Mesenchymal stem cell (in vitro differentiated cells and primary cell): Measurements from ENCODE around the gene DEK.

ENCODE experiments used
- DNase-seq: peaks from one replicate; pipeline ENCODE4 v3.0.0-alpha.2; 2013
- H2AFZ ChIP-seq: one replicate; pipeline ENCODE4 v1.6.1; 2013; ENCODE audit warnings: low read depth, mild to moderate bottlenecking, control low read depth, inconsistent platforms, low read length, moderate library complexity
- H2AK5ac ChIP-seq: 2 replicates; pipeline ENCODE4 v1.6.1; 2013; ENCODE audit warnings: low read length, moderate library complexity, mild to moderate bottlenecking, inconsistent platforms; ENCODE audit not compliant: severe bottlenecking
- H2BK120ac ChIP-seq: one replicate; pipeline ENCODE4 v1.6.1; 2013; ENCODE audit warnings: low read depth, mild to moderate bottlenecking, inconsistent platforms, low read length, moderate library complexity
- H2BK12ac ChIP-seq, 2 experiments: one replicate each; pipeline ENCODE4 v1.6.1; 2013; ENCODE audit warnings: inconsistent platforms in 2 of 2, low read length in 2 of 2, mild to moderate bottlenecking in 2 of 2, moderate library complexity in 2 of 2, control low read depth in 1 of 2
- H2BK15ac ChIP-seq: one replicate; pipeline ENCODE4 v1.6.1; 2013; ENCODE audit warnings: mild to moderate bottlenecking, low read depth, inconsistent platforms; ENCODE audit not compliant: poor library complexity, severe bottlenecking
- H2BK5ac ChIP-seq: 2 replicates; pipeline ENCODE4 v1.6.1; 2013; ENCODE audit warnings: low read depth, mild to moderate bottlenecking, low read length, control low read depth, inconsistent platforms; ENCODE audit not compliant: poor library complexity, severe bottlenecking
- H3K14ac ChIP-seq, 2 experiments: one replicate each; pipeline ENCODE4 v1.6.1; 2013; ENCODE audit warnings: inconsistent platforms in 2 of 2, low read length in 2 of 2, control low read depth in 1 of 2, mild to moderate bottlenecking in 1 of 2, moderate library complexity in 1 of 2
- H3K18ac ChIP-seq, 2 experiments: one replicate each; pipeline ENCODE4 v1.6.1; 2013; ENCODE audit warnings: inconsistent platforms in 2 of 2, low read length in 2 of 2, control low read depth in 1 of 2, low read depth in 1 of 2, mild to moderate bottlenecking in 1 of 2
- H3K23ac ChIP-seq, 2 experiments: one replicate each; pipeline ENCODE4 v1.6.1; 2013; ENCODE audit warnings: inconsistent platforms in 2 of 2, low read length in 2 of 2, mild to moderate bottlenecking in 2 of 2, moderate library complexity in 2 of 2, control low read depth in 1 of 2
- H3K27ac ChIP-seq: 2 replicates; pipeline ENCODE4 v1.5.1; 2013; ENCODE audit warnings: mild to moderate bottlenecking, moderate library complexity, low read length, control low read depth, inconsistent platforms; ENCODE audit not compliant: poor library complexity, severe bottlenecking
- H3K27me3 ChIP-seq, 2 experiments: 2 replicates each; pipeline versions ENCODE4 v1.6.1 to v1.7.0; 2013; ENCODE audit warnings: low read length in 2 of 2, mild to moderate bottlenecking in 2 of 2, moderate library complexity in 2 of 2, control low read depth in 1 of 2, inconsistent platforms in 1 of 2; ENCODE audit not compliant: control insufficient read depth in 1 of 2, insufficient read depth in 1 of 2
- H3K36me3 ChIP-seq, 2 experiments: 2 replicates each; pipeline versions ENCODE4 v1.6.1 to v1.7.0; 2013; ENCODE audit warnings: low read length in 2 of 2, control low read depth in 1 of 2, inconsistent platforms in 1 of 2, low read depth in 1 of 2, mild to moderate bottlenecking in 1 of 2; ENCODE audit not compliant: insufficient read depth in 2 of 2, control insufficient read depth in 1 of 2
- H3K4ac ChIP-seq, 2 experiments: one replicate each; pipeline ENCODE4 v1.6.1; 2013; ENCODE audit warnings: inconsistent platforms in 2 of 2, low read length in 2 of 2, mild to moderate bottlenecking in 2 of 2, moderate library complexity in 2 of 2, control low read depth in 1 of 2, low read depth in 1 of 2
- H3K4me1 ChIP-seq: 2 replicates; pipeline ENCODE4 v1.6.1; 2013; ENCODE audit warnings: low read depth, low read length, control low read depth; ENCODE audit not compliant: control insufficient read depth, insufficient read depth
- H3K4me2 ChIP-seq: 2 replicates; pipeline ENCODE4 v1.6.1; 2013; ENCODE audit warnings: low read length, mild to moderate bottlenecking, inconsistent platforms; ENCODE audit not compliant: poor library complexity, severe bottlenecking
- H3K4me3 ChIP-seq, 2 experiments: 2 replicates each; pipeline versions ENCODE4 v1.5.1 to v1.7.0; 2013; ENCODE audit warnings: low read length in 2 of 2, mild to moderate bottlenecking in 2 of 2, control low read depth in 1 of 2, low read depth in 1 of 2; ENCODE audit not compliant: insufficient read depth in 1 of 2
- H3K79me1 ChIP-seq: replicated peaks from 2 replicates; pipeline ENCODE4 v1.6.1; 2013; ENCODE audit warnings: mild to moderate bottlenecking, control low read depth, low read length, inconsistent platforms; ENCODE audit not compliant: poor library complexity, severe bottlenecking
- H3K9ac ChIP-seq: 2 replicates; pipeline ENCODE4 v1.7.0; 2013; ENCODE audit warnings: mild to moderate bottlenecking, low read length, moderate library complexity
- H3K9me3 ChIP-seq: 2 replicates; pipeline ENCODE4 v1.7.0; 2013; ENCODE audit warnings: mild to moderate bottlenecking, low read length; ENCODE audit not compliant: control insufficient read depth
- H4K8ac ChIP-seq: one replicate; pipeline ENCODE4 v1.6.1; 2013; ENCODE audit warnings: inconsistent platforms, mild to moderate bottlenecking, low read length, moderate library complexity
- H4K91ac ChIP-seq: one replicate; pipeline ENCODE4 v1.6.1; 2013; ENCODE audit warnings: mild to moderate bottlenecking, low read length, inconsistent platforms
- WGBS: methylation state at CpG from one replicate; pipeline ENCODE4 v1.1.7; 2013; ENCODE audit warnings: mixed read lengths; 5-methylcytosine and 5-hydroxymethylcytosine counted together

DEK gene

DNA sequence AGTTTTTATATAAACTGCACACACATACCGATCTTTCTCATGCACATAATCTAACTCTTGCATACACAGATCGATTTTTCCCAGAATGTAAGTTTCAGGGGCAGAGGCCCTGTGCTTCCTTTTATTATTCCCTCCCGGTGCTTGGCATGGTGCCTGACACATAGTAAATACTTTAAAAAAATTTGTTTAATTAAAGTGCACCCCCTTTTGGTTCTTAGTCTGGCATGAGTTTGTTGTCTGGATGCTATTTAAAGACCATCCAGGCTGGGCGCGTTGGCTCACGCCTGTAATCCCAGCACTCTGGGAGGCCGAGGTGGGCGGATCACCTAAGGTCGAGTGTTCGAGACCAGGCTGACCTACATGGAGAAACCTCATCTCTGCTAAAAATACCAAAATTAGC, 5.4 kb upstream of the DEK start:
- Histone ChIP-seq H4K91ac (no peak overlapping the region), H3K36me3 (no peaks in the 10 kb centered on the region), H3K14ac (no peak overlapping the region), H3K4me2 (no peak overlapping the region), H3K27me3 (no peaks in the 10 kb centered on the region), H3K79me1 (no peaks in the 10 kb centered on the region), H3K9me3 (no peaks in the 10 kb centered on the region), H2AK5ac (no peak overlapping the region), H3K4ac (no peak overlapping the region), H2BK15ac (no peak overlapping the region), H2BK5ac (no peak overlapping the region), H3K23ac (no peak overlapping the region), H3K9ac (no peak overlapping the region), H4K8ac (no peak overlapping the region), H3K4me3 (no peak overlapping the region), H3K4me1 (no peaks in the 10 kb centered on the region), H2AFZ (no peak overlapping the region), H3K27ac (no peak overlapping the region), H2BK120ac (no peak overlapping the region), H2BK12ac (no peak overlapping the region), H3K18ac (no peak overlapping the region)
- no peak for DNase-seq
- 96% methylated on average over 8 of the region's 10 CpGs for WGBS

- H3K4me3 ChIP-seq = no peak overlapping the region
Observed at GRCh38 chr6:18269253-18269652, 4.9 kb upstream of the DEK start.

DNA sequence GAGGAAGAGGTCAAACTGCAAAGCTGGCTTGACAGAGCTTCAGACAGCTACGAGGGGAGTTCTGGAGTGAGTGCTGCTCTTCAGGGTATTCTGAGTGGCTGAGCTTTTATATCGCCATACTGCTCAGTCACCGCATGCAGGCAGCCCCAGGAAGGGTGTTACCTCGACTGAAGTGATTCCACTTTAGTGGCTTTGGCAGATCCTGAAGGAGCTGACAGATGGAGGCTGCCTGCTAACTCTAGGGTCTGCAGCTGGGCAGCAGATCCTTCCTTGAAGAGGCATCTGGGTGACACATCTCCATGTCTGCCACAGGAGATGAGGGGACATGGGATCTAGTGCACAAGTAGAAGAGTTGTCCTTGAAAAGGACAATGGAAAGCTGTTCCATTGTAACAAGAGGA, 3.7 kb upstream of the DEK start:
- H3K4me2 ChIP-seq = no peak overlapping the region
- H2BK120ac ChIP-seq = no peak overlapping the region
- H3K36me3 ChIP-seq = no peaks in the 10 kb centered on the region
- no peak overlapping the region for H2AK5ac ChIP-seq
- H3K4me1 ChIP-seq = no peaks in the 10 kb centered on the region
- H3K79me1 ChIP-seq = no peaks in the 10 kb centered on the region
- no peak overlapping the region for H2BK5ac ChIP-seq
- no peak overlapping the region for H3K4me3 ChIP-seq
- no peak overlapping the region for H2BK12ac ChIP-seq
- peak overlapping the region in 1 of 2 experiments; percentile 17 for H3K23ac ChIP-seq
- H2AFZ ChIP-seq = no peak overlapping the region
- H3K4ac ChIP-seq = no peak overlapping the region
- H3K14ac ChIP-seq = no peak overlapping the region
- no peak overlapping the region for H3K9ac ChIP-seq
- WGBS = 79% methylated on average over 4 of the region's 4 CpGs
- no peak for DNase-seq
- H3K27ac ChIP-seq = no peak overlapping the region
- H4K91ac ChIP-seq = no peak overlapping the region
- H2BK15ac ChIP-seq = no peak overlapping the region
- H3K18ac ChIP-seq = no peak overlapping the region
- no peak overlapping the region for H4K8ac ChIP-seq
- no peaks in the 10 kb centered on the region for H3K27me3 ChIP-seq
- H3K9me3 ChIP-seq = no peaks in the 10 kb centered on the region

More at GRCh38 chr6:18269253-18269652, 4.9 kb upstream of the DEK start:
- no peak overlapping the region for H3K18ac ChIP-seq
- no peak overlapping the region for H3K23ac ChIP-seq
- no peak overlapping the region for H3K27ac ChIP-seq
- H3K9ac ChIP-seq = no peak overlapping the region
- H4K8ac ChIP-seq = no peak overlapping the region
- no peaks in the 10 kb centered on the region for H3K4me1 ChIP-seq
- no peak overlapping the region for H4K91ac ChIP-seq
- H2BK15ac ChIP-seq = no peak overlapping the region
- H2BK120ac ChIP-seq = no peak overlapping the region
- H2AFZ ChIP-seq = no peak overlapping the region
- H3K4me2 ChIP-seq = no peak overlapping the region
- no peak overlapping the region for H3K14ac ChIP-seq
- no peaks in the 10 kb centered on the region for H3K36me3 ChIP-seq
- H3K27me3 ChIP-seq = no peaks in the 10 kb centered on the region
- H3K9me3 ChIP-seq = no peaks in the 10 kb centered on the region
- H3K4ac ChIP-seq = no peak overlapping the region
- H3K79me1 ChIP-seq = no peaks in the 10 kb centered on the region
- no peak overlapping the region for H2BK12ac ChIP-seq
- 40% methylated on average over 1 of the region's 3 CpGs for WGBS
- peak; percentile 45 for DNase-seq
- no peak overlapping the region for H2BK5ac ChIP-seq
- H2AK5ac ChIP-seq = no peak overlapping the region

- Histone ChIP-seq H2AK5ac (no peak overlapping the region), H3K18ac (no peak overlapping the region), H3K27me3 (no peaks in the 10 kb centered on the region), H3K23ac (peak overlapping the region in 1 of 2 experiments; percentile 67), H3K4me3 (peak overlapping the region in 1 of 2 experiments; percentile 20), H3K4me2 (no peak overlapping the region), H3K27ac (no peak overlapping the region), H3K4ac (no peak overlapping the region), H3K14ac (no peak overlapping the region), H2BK120ac (no peak overlapping the region), H2BK12ac (no peak overlapping the region), H2AFZ (no peak overlapping the region), H3K9me3 (no peaks in the 10 kb centered on the region), H3K36me3 (no peaks in the 10 kb centered on the region), H2BK15ac (no peak overlapping the region), H3K9ac (no peak overlapping the region), H3K79me1 (no peaks in the 10 kb centered on the region), H3K4me1 (no peaks in the 10 kb centered on the region), H2BK5ac (no peak overlapping the region), H4K91ac (peak overlapping the region; percentile 18), H4K8ac (no peak overlapping the region)
- 98% methylated on average over 10 of the region's 11 CpGs for WGBS
- DNase-seq = no peak
Observed at GRCh38 chr6:18266523-18266912, 2.2 kb upstream of the DEK start.
